GM12865 (cell line): ENCODE data around the gene ZFYVE28.
"Not testable (repeated sequence)": the region's sequence is repeated elsewhere in the genome, so short reads cannot be mapped to it uniquely, and the experiment has no call there.

ENCODE experiments used
- DNase-seq: peaks from one replicate; pipeline ENCODE4 v3.0.0; 2010; ENCODE audit warnings: low read depth
- H3K4me3 ChIP-seq: 2 replicates; pipeline ENCODE4 v1.5.1; 2011; ENCODE audit warnings: mild to moderate bottlenecking, low read depth, low read length, control low read depth
- TF ChIP-seq, protein P1 (sequence below): IDR thresholded peaks from 2 replicates; pipeline ENCODE4 v1.5.1; 2011; ENCODE audit warnings: low read length, control low read depth, low read depth, inconsistent platforms; ENCODE audit not compliant: insufficient read depth; ENCODE audit errors: missing control alignments

Gene ZFYVE28

GRCh38 chr4:2387218-2387617 is 31.2 kb downstream of the ZFYVE28 start:
- TF ChIP-seq, protein P1, sequence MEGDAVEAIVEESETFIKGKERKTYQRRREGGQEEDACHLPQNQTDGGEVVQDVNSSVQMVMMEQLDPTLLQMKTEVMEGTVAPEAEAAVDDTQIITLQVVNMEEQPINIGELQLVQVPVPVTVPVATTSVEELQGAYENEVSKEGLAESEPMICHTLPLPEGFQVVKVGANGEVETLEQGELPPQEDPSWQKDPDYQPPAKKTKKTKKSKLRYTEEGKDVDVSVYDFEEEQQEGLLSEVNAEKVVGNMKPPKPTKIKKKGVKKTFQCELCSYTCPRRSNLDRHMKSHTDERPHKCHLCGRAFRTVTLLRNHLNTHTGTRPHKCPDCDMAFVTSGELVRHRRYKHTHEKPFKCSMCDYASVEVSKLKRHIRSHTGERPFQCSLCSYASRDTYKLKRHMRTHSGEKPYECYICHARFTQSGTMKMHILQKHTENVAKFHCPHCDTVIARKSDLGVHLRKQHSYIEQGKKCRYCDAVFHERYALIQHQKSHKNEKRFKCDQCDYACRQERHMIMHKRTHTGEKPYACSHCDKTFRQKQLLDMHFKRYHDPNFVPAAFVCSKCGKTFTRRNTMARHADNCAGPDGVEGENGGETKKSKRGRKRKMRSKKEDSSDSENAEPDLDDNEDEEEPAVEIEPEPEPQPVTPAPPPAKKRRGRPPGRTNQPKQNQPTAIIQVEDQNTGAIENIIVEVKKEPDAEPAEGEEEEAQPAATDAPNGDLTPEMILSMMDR, result no peak
- H3K4me3 ChIP-seq, result no peak overlapping the region
- DNase-seq, result no peak

DNA sequence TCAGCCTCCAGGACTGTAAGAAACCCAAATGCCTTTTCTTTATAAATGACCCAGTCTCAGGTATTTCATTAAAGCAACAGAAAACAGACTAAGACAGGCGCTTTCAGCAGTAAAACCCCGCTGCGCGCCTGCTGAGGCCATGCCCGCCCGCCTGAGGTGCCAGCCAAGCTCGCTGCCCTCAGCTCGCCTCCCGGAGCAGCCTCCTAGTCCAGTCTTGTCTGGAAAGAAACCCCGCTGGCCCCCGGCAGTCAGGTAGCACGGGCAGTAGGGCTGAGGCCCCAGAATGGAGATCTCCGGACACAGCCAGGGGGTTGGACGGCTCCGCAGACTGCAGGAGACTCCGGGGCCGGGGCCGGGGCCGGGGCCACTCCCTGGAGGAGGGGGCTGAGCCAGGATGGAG is 31.7 kb downstream of the ZFYVE28 start:
- DNase-seq, result no peak
- TF ChIP-seq, protein P1, result no peak
- H3K4me3 ChIP-seq, result no peak overlapping the region

GRCh38 chr4:2385516-2385915 is 32.9 kb downstream of the ZFYVE28 start:
- TF ChIP-seq, protein P1, result no peak
- no peak overlapping the region for H3K4me3 ChIP-seq
- no peak for DNase-seq

GRCh38 chr4:2384245-2384644 is 34.2 kb downstream of the ZFYVE28 start:
- no peak overlapping the region for H3K4me3 ChIP-seq
- DNase-seq, result no peak
- TF ChIP-seq, protein P1, result no peak

DNA sequence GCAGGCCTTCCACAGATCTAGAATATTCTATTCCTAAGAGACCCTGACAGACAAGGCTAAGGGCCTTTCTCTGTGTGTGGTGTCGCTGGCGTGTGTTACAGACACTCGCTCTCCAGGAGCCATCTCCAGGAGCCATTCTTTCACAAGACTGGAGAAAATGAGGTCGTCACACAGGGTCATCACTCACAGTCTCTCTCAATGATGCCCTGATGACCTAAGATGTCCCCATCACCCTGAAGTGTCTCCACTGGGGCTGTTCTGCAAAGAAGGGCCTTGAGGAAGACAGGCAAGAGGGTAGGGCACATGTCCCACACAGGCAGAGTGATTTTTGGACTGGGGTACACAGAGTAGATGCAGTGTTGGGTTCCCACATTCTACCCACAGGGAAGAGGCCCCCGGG is 34.7 kb downstream of the ZFYVE28 start:
- no peak overlapping the region for H3K4me3 ChIP-seq
- no peak for DNase-seq
- TF ChIP-seq, protein P1, result no peak

GRCh38 chr4:2383220-2383631 is 35.2 kb downstream of the ZFYVE28 start:
- not testable (repeated sequence) for H3K4me3 ChIP-seq

GRCh38 chr4:2382769-2383202 is 35.7 kb downstream of the ZFYVE28 start:
- DNase-seq, H3K4me3 ChIP-seq: not testable (repeated sequence)

More at GRCh38 chr4:2383220-2383631, 35.2 kb downstream of the ZFYVE28 start:
- DNase-seq, result not testable (repeated sequence)

GRCh38 chr4:2380589-2380988 is 37.9 kb downstream of the ZFYVE28 start:
- not testable (repeated sequence) for H3K4me3 ChIP-seq, DNase-seq

DNA sequence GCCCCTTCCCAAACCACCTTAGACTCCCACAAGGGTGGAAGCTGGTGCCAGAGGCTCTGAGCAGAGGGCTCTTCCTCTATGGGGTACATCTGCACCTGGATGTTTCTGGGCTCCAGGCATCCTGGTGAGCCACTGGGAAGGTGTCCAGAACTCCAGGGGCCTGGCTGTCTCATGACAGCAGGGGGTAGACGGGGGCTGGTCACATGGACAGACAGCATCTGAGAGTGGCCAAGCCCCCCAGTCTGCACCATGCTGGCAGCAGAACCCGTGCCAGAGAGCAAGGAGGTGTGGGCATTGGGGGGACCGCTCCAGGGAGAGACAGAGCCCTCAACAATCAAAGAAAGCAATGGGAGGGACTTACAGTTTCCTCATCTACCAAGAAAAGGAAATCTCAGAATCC is 39.5 kb downstream of the ZFYVE28 start:
- TF ChIP-seq, protein P1, result no peak
- no peak for DNase-seq
- H3K4me3 ChIP-seq, result no peak overlapping the region
